ENCODE data around the gene AARS2.
A peak's percentile ranks its signal among the peaks of the same experiment; 100 is the strongest.

Gene AARS2

DNA sequence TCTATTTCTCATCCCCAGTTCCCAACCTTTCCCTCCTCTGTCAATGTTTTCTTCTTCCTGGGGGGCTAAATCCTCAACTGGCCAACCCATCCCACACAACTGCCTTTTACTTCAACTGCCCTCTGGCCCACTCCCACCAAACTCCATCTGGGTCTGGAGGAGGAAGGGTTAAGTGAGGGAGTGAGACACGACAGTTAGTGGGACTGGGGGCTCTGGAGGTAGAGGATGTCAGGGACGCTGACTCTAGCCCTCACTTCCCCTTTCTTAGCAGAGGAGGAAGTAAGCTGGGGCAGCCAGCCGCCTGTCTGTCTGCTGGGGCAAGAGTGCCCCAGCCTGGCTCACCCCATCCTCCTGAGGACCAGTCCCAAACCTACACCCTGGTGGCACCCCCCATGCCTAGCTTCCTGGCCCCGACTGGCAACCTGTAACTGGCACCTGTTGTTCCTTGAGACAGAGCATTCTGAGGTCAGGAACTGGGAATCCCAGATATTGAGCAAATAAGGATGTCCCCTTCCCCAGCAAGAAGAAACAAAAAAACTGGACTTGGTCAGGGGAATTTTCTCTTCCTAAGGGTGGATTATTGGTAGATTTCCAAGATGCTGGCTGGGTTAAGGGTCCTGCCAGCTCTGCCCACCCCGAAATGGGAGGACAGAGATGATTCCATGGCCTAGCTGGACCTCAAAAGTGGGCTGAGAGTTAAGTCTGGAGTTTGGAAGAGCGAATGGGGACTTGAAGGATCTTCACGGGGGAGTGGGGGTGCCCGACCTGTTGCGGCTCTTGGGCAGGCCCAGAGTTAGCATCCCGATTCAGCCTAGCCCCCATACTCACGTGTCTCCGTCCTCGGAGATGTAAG lies 48.8 kb downstream of the AARS2 start:
- DNase-seq (ENCODE audit: low spot score) = no peak
- Histone ChIP-seq H3K27me3 (ENCODE audit: control insufficient read depth in 3 of 3, insufficient read depth in 3 of 3, low read depth in 1 of 3, low read length in 3 of 3) (no peaks in the 10 kb centered on the region), H3K18ac (ENCODE audit: low read length) (peak overlapping the region; percentile 87), H3K4me1 (ENCODE audit: control insufficient read depth in 2 of 2, insufficient read depth in 1 of 2, low read depth in 1 of 2, low read length in 2 of 2) (peaks cover 27 to 41% of the 10 kb centered on the region in 2 donors), H3K9ac (ENCODE audit: low read depth, low read length, poor library complexity) (peak overlapping the region; percentile 84), H3K9me3 (replicated peaks in 1 of 2; ENCODE audit: control insufficient read depth in 2 of 2, insufficient read depth in 1 of 2, low read depth in 1 of 2, low read length in 2 of 2) (no peaks in the 10 kb centered on the region), H3K23ac (ENCODE audit: low read depth, low read length, poor library complexity) (peak overlapping the region; percentile 62), H2AFZ (ENCODE audit: low read length) (peak overlapping the region; percentile 90), H3K36me3 (replicated peaks in 1 of 2; ENCODE audit: control insufficient read depth in 2 of 2, insufficient read depth in 2 of 2, low read length in 2 of 2) (peaks cover 10 to 36% of the 10 kb centered on the region in 2 donors), H3K4me2 (ENCODE audit: insufficient read depth, low read length, poor library complexity, severe bottlenecking) (peak overlapping the region; percentile 90), H4K91ac (ENCODE audit: low read depth, low read length, poor library complexity) (no peak overlapping the region), H2BK120ac (ENCODE audit: low read depth, low read length) (no peak overlapping the region), H3K4me3 (ENCODE audit: low read length in 2 of 2) (peak overlapping the region; percentile 81 to 83), H4K8ac (ENCODE audit: low read depth, low read length) (no peak overlapping the region), H2BK12ac (ENCODE audit: low read length) (no peak overlapping the region), H3K79me1 (ENCODE audit: low read depth, low read length) (peaks cover 2% of the 10 kb centered on the region), H3K27ac (replicated peaks; ENCODE audit: low read length) (no peak overlapping the region), H3K4ac (ENCODE audit: low read length) (no peak overlapping the region), H3K14ac (ENCODE audit: low read length) (peak overlapping the region; percentile 22), H2AK5ac (ENCODE audit: low read depth, low read length) (no peak overlapping the region), H2BK15ac (ENCODE audit: low read length) (peak overlapping the region; percentile 30), H2BK5ac (ENCODE audit: low read length) (no peak overlapping the region)
- WGBS, 2 donors (ENCODE audit: extremely low coverage in 2 of 2, insufficient read length in 2 of 2, insufficient replicate concordance in 1 of 2) = no CpG with 5 or more reads among the region's 13 CpGs

DNA sequence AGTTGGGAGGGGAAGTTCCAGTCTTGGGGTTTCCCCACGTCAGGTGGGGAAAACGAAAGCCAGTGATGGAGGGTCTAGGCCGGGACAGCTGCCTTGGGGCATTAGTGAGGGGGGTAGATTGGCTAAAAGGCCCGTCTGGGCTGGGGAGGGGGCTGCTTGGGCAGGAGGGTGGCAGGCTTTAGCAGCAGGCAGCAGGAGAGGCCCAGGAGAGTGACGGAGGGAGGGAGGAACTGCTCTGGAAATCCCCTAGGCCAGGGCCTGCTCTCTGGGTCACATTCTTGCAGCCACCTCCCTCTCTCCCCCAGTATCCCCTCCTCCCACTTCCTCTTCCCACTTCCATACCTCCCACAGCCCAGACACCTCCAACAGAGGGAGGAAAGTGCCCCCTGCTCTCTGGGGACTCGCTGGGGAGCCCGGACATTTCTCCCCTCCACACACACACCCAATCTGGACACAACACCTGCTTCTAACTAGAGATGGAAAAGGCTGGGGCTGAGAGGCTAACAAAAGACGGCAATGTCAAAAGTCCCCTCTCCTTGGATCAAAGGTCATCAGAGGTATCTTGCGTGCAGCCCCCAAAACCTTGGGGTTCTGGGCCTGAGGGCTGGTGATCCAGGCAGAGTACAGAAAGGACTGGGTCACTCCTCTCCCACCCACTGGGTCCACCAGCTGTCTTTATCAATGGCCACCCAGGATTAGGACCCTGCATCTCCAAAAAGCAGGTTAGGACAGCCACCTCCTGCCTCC lies 49.6 kb downstream of the AARS2 start:
- Histone ChIP-seq H3K23ac (ENCODE audit: low read depth, low read length, poor library complexity) (no peak overlapping the region), H3K27ac (replicated peaks; ENCODE audit: low read length) (no peak overlapping the region), H3K14ac (ENCODE audit: low read length) (no peak overlapping the region), H3K18ac (ENCODE audit: low read length) (no peak overlapping the region), H2AK5ac (ENCODE audit: low read depth, low read length) (peak overlapping the region; percentile 26), H3K79me1 (ENCODE audit: low read depth, low read length) (peaks cover 2% of the 10 kb centered on the region), H3K4me1 (ENCODE audit: control insufficient read depth in 2 of 2, insufficient read depth in 1 of 2, low read depth in 1 of 2, low read length in 2 of 2) (peaks cover 20 to 32% of the 10 kb centered on the region in 2 donors), H4K91ac (ENCODE audit: low read depth, low read length, poor library complexity) (no peak overlapping the region), H3K4me3 (ENCODE audit: low read length in 2 of 2) (peak overlapping the region in 1 of 2 donors; percentile 83), H3K27me3 (ENCODE audit: control insufficient read depth in 3 of 3, insufficient read depth in 3 of 3, low read depth in 1 of 3, low read length in 3 of 3) (no peaks in the 10 kb centered on the region), H3K9ac (ENCODE audit: low read depth, low read length, poor library complexity) (peak overlapping the region; percentile 60), H2BK15ac (ENCODE audit: low read length) (peak overlapping the region; percentile 17), H2BK5ac (ENCODE audit: low read length) (no peak overlapping the region), H4K8ac (ENCODE audit: low read depth, low read length) (no peak overlapping the region), H3K4me2 (ENCODE audit: insufficient read depth, low read length, poor library complexity, severe bottlenecking) (peak overlapping the region; percentile 90), H2BK12ac (ENCODE audit: low read length) (no peak overlapping the region), H3K9me3 (replicated peaks in 1 of 2; ENCODE audit: control insufficient read depth in 2 of 2, insufficient read depth in 1 of 2, low read depth in 1 of 2, low read length in 2 of 2) (no peaks in the 10 kb centered on the region), H3K36me3 (replicated peaks in 1 of 2; ENCODE audit: control insufficient read depth in 2 of 2, insufficient read depth in 2 of 2, low read length in 2 of 2) (peaks cover 13 to 44% of the 10 kb centered on the region in 2 donors), H2BK120ac (ENCODE audit: low read depth, low read length) (no peak overlapping the region), H2AFZ (ENCODE audit: low read length) (no peak overlapping the region), H3K4ac (ENCODE audit: low read length) (no peak overlapping the region)
- no peak for DNase-seq (ENCODE audit: low spot score)
- WGBS, 2 donors (ENCODE audit: extremely low coverage in 2 of 2, insufficient read length in 2 of 2, insufficient replicate concordance in 1 of 2) = no CpG with 5 or more reads among the region's 9 CpGs

DNA sequence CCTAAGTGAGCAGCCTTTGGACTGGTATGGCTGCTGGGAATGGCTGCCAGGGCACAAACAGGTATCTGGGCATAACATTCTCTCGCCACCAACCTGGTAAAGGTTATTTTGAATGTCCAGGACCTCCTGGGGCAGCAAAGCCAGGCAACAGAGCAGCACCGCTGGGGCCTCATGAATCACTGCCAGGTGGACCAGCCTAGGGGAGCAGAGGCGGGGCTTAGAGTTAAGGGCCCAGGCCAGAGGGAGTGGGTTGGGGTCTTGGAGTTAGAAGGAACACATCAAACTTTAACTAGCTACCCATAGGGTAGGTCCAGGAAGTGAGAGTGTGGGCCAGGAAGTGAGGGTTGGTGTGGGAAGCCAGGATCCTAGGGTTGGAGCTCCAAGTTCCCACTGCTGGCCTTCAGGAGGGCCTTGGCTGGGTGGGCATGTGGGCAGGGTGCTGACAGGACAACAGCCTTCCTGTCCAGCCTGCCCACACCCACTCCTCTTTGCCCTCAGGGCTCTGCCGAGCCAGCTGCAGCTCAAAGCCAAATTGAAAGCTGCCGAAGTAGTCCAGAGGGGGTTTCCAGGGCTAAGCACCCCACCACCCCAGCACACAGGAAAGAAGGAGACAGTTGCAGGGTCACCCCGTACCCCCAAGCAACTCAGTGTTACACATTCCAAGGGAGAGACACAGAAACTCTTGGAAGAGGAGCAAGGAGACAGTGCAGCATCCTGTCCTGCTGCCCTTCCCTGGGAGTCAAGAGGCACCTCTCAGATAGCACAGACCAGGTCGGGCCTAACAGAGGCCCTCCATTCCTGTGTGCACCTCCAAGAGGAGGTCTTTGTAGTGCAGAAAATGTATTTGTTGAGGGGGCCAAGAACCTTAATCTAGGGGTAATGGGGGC lies 50.4 kb downstream of the AARS2 start:
- peaks cover 14 to 49% of the 10 kb centered on the region in 2 donors for H3K36me3 ChIP-seq (replicated peaks in 1 of 2; ENCODE audit: control insufficient read depth in 2 of 2, insufficient read depth in 2 of 2, low read length in 2 of 2)
- H3K4me1 ChIP-seq (ENCODE audit: control insufficient read depth in 2 of 2, insufficient read depth in 1 of 2, low read depth in 1 of 2, low read length in 2 of 2) = peaks cover 17 to 29% of the 10 kb centered on the region in 2 donors
- peaks cover 2% of the 10 kb centered on the region for H3K79me1 ChIP-seq (ENCODE audit: low read depth, low read length)
- peak overlapping the region; percentile 17 for H2BK15ac ChIP-seq (ENCODE audit: low read length)
- no peak overlapping the region for H2AFZ ChIP-seq (ENCODE audit: low read length)
- H3K4me3 ChIP-seq (ENCODE audit: low read length in 2 of 2) = peak overlapping the region in 1 of 2 donors; percentile 83
- no peak overlapping the region for H2BK120ac ChIP-seq (ENCODE audit: low read depth, low read length)
- H3K9ac ChIP-seq (ENCODE audit: low read depth, low read length, poor library complexity) = no peak overlapping the region
- H3K14ac ChIP-seq (ENCODE audit: low read length) = no peak overlapping the region
- no peak for DNase-seq (ENCODE audit: low spot score)
- H3K4ac ChIP-seq (ENCODE audit: low read length) = no peak overlapping the region
- no peak overlapping the region for H3K4me2 ChIP-seq (ENCODE audit: insufficient read depth, low read length, poor library complexity, severe bottlenecking)
- no peak overlapping the region for H4K91ac ChIP-seq (ENCODE audit: low read depth, low read length, poor library complexity)
- no peak overlapping the region for H3K23ac ChIP-seq (ENCODE audit: low read depth, low read length, poor library complexity)
- no peak overlapping the region for H2BK12ac ChIP-seq (ENCODE audit: low read length)
- WGBS, 2 donors (ENCODE audit: extremely low coverage in 2 of 2, insufficient read length in 2 of 2, insufficient replicate concordance in 1 of 2) = no CpG with 5 or more reads among the region's 7 CpGs
- H3K18ac ChIP-seq (ENCODE audit: low read length) = peak overlapping the region; percentile 55
- no peak overlapping the region for H2BK5ac ChIP-seq (ENCODE audit: low read length)
- H3K27me3 ChIP-seq (ENCODE audit: control insufficient read depth in 3 of 3, insufficient read depth in 3 of 3, low read depth in 1 of 3, low read length in 3 of 3) = no peaks in the 10 kb centered on the region
- H3K9me3 ChIP-seq (replicated peaks in 1 of 2; ENCODE audit: control insufficient read depth in 2 of 2, insufficient read depth in 1 of 2, low read depth in 1 of 2, low read length in 2 of 2) = no peaks in the 10 kb centered on the region
- H3K27ac ChIP-seq (replicated peaks; ENCODE audit: low read length) = no peak overlapping the region
- H2AK5ac ChIP-seq (ENCODE audit: low read depth, low read length) = peak overlapping the region; percentile 6
- no peak overlapping the region for H4K8ac ChIP-seq (ENCODE audit: low read depth, low read length)

Measured in neuronal stem cell (in vitro differentiated cells).